SU-DHL-6 (cell line): ENCODE measurements around the gene POP4.

Experiments used
- EZH2phosphoT487 ChIP-seq: fragments of 200-600 bp; sonication (generic), shearing (Covaris generic); conservative IDR thresholded peaks from 2 replicates; pipeline ENCODE4 v1.6.1; 2018; ENCODE audit warnings: mild to moderate bottlenecking, antibody characterized with exemption, low read length, moderate library complexity, mixed read lengths
- TF ChIP-seq, protein P1 (sequence below): fragments of 200-600 bp; sonication (generic); IDR thresholded peaks from one replicate; pipeline ENCODE4 v1.5.1; 2017; ENCODE audit warnings: antibody characterized with exemption, mild to moderate bottlenecking, low read length, moderate library complexity; ENCODE audit not compliant: insufficient read depth, poor library complexity, severe bottlenecking

GRCh38 chr19:29620931-29621351 is 14.9 kb downstream of the POP4 start:
- TF ChIP-seq, protein P1, sequence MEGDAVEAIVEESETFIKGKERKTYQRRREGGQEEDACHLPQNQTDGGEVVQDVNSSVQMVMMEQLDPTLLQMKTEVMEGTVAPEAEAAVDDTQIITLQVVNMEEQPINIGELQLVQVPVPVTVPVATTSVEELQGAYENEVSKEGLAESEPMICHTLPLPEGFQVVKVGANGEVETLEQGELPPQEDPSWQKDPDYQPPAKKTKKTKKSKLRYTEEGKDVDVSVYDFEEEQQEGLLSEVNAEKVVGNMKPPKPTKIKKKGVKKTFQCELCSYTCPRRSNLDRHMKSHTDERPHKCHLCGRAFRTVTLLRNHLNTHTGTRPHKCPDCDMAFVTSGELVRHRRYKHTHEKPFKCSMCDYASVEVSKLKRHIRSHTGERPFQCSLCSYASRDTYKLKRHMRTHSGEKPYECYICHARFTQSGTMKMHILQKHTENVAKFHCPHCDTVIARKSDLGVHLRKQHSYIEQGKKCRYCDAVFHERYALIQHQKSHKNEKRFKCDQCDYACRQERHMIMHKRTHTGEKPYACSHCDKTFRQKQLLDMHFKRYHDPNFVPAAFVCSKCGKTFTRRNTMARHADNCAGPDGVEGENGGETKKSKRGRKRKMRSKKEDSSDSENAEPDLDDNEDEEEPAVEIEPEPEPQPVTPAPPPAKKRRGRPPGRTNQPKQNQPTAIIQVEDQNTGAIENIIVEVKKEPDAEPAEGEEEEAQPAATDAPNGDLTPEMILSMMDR = no peak
- TF ChIP-seq EZH2phosphoT487 = no peak
